Measurements from ENCODE around the gene LGR4.

Gene LGR4

DNA sequence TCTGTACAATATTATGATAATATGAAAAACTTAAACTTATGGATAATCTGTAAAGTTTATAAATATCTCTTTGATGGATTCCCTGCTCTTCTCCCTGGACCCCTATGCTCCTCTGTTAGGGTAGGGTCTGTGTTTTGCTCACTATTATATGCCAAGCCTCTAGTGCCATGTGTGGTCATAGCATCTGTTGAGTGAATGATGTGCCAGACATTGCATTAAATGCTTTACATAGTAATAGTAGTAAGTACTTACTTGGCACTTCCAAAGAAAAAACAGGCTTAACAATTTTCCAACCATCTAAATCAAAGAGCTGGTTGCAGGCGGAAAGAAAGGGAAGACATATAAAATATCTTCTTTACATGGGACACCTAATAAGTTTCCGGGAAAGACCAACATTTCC lies 46.8 kb downstream of the LGR4 start:
- DNase-seq, result no peak

DNA sequence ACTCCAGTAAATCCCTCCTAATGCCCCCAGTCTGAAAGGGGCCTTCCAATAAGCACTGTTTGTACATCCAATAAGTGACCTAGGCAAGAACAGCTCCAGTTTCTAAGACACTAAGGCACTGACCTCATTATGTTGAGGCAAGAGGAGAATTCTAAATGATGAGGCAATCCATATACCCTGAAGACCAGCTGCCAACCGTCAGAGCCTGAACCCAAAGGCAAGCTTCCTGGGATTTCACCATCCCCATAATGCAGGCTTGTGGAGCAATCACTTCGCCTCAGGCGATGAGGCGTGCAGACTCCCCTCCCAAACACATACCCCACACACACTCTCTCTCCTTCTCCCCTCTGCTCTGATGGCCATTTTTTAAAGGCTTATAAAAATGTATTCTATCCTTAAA lies 49.5 kb downstream of the LGR4 start:
- DNase-seq, result no peak

DNA sequence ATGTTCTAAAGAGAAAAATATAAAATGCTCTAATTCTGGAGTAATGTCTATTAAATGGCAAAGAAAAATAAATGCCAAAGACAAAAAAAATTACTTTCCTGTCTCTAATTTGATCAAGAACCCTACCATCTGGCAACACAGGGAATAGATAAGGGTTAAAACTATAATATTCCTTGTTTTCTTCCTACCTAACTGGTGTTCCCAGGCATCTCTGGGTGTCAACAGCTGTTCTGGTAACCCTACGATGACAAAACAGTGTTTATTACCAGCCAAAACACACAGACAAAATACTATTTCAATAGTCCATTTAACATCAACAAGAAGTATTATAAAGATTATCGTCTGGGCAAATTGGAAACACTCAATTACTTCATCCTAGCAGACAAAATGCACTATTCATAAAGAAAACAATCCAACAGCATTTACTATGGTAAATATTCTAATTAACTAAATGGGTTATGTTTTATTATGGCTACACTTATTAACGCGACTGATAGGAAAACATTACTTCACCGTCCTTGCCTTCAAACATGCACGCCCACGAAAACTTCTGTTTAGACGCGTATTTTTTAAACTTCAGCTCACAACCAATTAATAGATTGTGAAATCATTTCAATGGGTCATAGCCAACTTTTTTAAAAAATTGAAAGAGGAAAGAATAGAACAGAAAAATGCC lies 50.6 kb downstream of the LGR4 start:
- no peak for DNase-seq

DNA sequence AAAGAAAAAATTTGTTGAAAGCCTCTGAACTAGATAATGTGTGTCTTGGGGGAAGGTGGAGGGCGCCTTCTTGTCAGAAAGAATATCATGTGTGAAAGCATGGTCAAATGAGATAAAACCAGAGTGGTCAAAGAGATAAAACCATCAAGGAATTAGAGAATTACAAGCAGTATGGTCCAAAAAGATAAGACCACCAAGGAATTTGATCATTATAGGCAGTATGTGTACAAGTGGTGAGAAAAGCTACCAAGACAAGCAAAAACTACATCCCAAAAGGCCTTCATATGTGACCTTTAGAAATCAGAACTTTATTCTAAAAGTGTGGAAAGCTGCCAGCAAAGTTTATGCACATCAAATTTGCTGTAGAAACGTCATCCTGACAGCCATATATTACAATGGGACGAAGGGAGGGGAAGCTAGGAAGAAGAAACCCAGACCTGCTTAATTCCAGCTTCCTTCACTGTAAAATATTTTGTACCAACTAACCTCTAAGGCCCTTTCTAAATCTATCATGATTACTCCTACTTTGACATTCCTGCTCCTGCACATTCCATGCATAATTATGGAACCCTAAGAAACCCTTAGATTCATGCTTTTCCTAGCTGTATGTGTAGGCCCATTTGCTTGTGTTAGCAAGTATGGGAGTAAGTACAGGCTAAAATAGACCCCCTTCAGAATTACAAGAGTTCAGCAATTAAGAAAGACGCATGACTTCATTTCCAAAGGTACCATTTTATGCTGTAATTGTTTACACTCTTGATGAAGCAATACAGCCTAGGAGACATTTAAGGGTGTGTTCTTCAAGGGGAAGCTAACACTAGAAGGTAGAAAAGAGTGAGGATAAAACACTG lies 51.6 kb downstream of the LGR4 start:
- no peak for DNase-seq

DNA sequence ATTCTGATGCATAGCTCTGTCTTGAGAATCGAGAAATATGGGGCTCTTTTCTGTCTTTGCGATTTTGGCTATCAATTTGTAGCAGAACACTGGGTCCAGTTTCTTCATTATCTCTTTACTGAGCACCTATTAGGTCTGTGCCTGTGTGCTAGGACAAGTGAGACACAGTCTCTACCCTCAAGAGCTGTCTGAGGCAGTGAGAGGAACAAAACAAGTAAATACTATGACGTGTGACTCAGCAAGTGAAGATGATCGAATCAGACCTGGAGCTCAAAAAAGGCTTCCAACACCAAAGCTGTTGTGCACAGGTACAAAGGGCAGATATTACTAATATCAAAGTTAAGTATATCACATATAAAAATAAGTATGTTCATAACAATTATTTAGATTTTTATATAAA lies 52.4 kb downstream of the LGR4 start:
- DNase-seq, result no peak

DNA sequence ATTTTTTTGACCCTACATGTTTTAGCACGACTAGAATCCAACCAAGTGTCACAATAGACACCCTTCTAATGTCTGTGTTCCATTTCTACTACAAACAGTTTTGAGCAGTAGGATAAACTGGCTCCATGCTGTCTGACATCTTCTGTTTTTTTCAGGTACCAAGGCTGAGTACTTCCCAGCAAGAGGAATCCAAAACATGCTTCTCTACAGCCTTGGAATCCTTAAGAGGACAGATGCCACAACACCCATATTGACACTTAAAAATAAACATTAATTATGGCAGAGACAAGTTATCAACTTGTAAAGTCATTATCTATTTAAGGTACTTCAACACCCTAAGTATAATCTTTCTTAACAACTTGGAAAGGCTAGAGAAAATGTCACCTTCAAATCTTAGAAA lies 54.2 kb downstream of the LGR4 start:
- no peak for DNase-seq

DNA sequence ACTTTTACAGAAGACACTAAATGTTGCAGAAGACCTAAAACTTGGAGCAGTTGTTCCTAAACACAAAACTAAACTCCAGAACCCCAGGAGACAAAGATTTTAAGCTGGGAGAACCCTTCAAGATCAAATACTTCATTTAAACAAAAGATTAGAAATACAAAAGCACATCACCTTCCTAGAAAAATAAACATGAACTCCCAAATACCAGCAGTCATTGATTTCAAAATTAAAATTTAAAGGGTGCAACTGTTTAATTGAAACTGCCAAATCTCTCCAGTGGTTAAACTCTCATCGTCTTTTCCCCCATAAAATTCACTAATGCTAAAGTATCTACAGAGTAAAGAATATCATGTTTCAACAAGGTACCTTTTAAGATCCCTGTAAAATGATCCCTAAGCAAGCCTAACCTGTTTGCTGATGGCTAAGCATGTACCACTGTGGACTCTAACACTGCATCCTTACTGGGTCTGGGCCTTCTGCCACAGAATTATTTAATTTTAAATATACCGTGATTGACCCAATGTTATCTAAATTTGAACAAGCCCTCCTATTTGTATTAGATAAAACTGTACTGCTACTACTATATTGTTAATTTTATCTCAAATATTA lies 55.9 kb downstream of the LGR4 start:
- DNase-seq, result no peak

DNA sequence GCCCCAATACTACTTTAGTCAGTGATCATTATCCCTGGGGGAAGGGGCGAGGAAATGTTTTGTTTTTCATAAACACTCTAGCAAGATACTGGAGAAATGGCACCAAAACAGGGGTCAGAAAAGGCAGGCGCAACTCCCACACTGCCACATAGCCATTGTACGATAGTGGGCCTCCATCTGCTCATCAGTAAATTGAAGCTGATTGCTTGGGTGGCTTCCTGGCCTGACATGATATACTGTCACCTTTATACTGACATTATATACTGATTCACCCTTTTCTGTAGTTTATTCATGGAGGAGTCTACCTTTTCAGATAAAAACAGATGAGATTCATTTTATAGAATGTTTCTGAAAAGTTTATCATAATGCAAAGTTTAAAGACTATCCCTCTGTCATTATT lies 57.9 kb downstream of the LGR4 start:
- DNase-seq, result no peak

DNA sequence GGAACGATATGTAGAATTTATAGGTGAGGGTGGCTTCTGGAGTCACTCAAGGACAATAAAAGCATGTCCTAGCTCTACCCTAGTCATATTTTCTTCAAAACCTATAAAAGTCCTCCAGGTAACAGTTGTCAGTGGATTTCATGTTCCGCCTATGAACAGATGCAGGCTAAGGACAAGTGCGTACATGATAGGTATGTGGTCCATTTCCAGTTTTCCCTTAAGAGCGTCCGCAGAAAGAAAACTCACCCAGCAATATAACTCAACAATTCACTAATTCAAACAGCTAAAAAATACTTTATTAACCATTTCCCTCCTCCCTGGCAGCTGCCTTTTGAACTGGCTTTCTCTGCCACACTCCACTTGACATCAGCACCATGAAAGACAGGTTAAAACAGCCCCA lies 59.4 kb downstream of the LGR4 start:
- no peak for DNase-seq

DNA sequence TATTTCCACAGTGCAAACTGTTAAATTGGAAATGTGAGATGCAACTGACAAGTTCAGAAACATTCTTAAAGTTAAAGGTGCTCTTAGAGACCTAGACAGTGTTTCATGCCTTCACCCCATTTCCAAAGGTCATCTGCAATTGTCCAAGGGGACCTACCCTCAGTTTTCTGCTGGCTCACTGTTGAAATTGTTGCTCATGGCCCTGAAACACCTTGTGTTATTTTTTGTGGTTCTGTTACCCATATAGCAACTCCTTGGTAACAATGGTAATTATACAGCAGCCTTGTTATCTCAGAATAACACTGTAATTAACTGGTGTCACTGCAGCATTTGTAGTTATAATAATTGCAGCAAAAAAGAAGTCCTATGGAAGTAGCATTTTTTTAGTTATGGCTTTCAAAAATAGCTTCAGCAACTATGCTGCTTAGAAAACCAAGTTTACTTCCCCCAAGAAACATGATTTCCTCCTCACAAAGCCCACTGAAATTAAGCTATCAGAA lies 60.3 kb downstream of the LGR4 start:
- DNase-seq, result no peak

DNA sequence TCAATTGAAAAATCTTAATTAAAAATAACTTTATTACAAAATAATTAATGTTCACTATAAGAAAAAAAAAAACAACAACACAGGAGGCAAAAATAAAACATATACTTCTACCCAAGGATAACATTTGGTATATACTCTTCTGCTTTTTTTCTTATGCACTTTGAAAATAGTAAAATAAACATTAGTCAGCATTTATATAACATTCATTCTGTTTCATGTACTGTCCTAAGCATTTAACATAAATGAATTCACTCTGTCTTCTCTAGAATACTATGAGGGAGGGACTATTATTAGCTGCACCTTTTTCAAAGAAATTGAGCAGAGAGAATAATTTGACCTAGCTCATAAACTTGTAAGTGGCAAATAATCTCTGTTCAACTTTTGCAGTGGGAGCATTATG lies 61.3 kb downstream of the LGR4 start:
- DNase-seq, result no peak

DNA sequence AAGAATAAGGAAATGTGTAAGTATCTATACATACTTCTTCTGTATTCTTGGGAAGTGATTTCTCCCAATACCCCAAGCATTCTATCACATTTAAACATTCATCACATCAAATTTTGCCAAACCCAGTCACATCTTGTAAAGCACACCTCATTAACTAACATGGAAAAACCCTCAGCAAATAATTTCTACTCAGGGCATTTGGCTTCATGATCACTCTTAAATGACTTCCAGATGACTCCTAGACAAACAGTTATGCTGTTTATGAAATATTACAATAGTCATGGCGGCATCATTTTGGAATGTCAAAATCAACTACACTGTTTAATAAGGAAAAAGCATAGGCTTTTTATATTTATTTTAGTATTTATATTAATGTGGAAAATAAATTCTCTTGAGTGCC lies 62.3 kb downstream of the LGR4 start:
- no peak for DNase-seq

DNA sequence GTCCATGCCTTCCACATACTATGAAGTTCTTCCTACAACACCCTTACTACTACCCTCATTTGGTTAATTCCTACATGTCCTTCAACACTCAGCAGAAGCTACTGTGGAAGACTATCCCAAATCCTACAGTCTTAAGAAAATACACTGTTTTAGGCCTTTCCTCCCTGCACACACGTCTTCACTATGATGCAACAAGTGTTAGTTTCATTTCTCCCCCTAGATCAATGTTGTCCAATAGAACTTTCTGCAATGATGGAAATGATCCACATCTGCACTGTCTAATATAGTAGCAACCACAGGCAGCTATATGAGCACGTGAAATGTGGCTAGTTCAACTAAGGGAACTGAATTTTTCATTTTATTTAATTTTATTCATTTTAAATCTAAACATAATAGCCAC lies 62.8 kb downstream of the LGR4 start:
- DNase-seq, result no peak

DNA sequence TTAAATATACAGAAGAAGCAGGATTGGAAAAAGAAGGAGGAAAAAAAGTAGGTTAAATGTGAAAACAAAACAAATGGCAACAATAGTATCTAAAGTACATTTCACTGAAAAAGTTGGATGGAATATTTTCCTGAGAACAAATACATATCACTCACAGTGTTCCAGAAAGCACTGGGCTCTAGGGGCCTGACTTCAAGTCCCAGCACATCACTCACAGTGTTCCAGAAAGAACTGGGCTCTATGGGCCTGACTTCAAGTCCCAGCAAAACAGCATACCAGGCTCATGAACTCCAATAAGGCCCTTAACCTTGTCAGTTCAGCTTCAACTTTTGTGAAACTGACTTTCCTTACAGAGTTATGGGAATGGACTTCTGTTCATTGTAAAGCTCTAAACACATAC lies 63.5 kb downstream of the LGR4 start:
- no peak for DNase-seq

DNA sequence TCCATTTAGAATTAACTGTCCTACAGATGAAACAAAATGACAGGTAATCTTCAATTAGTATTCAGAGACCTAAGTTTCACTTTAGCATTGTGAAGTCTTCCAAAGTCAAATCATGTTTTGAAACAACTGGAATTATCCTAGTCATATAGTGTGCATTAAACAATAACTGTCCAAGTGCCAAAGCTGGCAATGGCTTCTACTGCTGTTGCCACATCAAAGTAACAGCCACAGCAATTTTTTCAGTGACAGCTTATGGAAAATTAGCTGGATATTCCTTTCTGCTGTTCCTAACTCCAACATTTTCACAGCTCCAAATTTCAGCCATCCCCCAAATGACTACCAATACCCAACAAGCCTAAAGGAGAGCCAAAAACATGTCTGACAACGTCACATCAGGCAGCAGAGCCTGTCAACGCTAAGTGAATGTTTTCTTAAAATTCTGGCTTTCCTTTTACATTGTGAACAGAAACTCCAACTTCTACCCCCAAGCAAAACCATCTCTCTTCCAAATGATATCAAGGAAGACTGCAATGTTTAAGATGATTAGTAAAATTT lies 64.3 kb downstream of the LGR4 start:
- no peak for DNase-seq

DNA sequence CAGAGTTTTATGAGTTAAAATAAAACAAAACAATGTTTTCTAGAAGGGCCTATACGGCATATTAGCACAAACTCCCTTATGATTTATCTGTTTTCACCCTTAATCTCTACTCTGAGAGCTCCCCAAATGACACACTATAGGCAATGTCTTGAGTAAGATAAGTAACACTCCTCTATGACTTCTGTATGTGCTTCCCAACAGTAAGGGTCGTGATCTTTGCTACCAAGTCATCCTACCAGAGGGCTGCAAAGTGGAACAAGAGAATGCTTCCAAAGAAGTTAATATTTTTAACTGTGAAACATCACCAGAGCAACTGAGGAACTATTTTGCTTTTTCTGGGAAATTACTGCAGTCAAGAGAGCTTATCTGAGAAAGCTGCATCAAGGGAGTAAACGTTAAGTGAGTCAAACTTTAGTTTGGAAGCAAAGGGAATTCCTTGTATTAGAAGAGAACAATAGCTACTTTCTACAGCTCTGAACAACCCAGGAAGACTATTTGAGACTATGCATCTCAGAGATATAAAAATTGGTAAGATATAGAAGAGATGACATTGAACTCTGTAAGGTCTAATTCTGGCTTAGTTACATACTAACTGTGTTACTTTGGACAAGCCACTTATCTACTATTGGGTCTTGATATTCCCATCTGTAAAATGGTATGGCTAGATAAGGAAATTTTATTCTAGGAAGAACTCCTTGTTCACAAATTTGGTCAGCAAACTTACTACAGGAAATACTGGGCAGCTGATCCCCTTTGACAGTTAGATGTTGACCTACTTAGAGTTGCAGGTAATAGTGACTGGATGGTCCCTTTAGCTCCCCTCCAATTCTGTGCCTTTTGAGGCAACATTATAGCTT lies 65.9 kb downstream of the LGR4 start:
- DNase-seq, result no peak

DNA sequence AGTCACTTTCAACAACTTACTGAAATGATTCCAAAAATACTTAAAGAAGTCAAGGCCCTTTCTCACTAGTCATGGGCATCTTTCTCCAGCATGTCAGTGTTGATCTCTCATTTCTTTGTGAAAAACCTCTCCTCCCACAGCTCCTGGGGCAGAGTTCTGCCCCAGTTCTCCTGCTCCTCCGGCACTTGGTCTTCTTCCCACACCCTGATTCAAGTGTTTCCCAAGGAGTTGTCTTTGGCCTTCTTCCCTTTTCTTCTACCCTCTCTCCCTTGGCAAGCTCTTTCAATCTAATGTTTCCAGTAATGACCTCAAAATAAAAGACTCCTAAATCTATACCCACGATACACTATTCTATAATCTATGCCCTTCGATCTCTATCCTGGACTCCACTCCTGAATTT lies 67.5 kb downstream of the LGR4 start:
- no peak for DNase-seq

DNA sequence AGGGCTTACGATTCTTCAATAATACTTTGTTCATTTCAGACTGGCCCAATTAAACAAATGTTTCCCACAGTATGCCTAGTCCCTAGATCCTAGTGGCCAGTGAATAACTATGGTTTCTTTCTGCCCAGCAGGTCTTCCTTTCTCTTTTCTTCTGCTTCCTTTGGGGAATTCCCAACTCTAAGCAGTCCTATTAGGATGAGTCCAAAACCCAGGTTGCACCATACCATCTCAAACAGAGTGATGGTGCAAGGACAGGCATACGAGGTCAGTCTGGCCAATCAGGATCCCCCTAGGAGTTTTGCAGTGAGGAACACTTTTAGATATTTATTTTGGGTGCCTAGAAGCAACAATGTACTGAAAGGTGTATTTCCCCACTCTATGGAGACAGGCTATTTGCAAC lies 68.2 kb downstream of the LGR4 start:
- no peak for DNase-seq

DNA sequence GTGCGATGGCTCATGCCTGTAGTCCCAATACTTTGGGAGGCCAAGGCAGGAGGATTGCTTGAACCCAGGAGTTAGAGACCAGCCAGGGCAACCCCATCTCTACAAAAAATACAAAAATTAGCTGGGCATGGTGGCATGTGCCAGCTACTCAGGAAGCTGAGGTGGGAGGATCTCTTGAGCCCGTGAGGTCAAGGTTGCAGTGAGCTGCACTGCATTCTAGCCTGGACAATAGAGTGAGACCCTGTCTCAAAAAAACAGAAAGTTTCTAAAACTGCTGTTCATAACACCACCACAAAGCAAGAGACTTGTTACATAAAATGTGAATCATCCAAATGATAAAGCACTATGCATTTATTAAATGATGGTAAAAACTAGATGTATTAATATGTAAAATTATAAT lies 69.4 kb downstream of the LGR4 start:
- no peak for DNase-seq

DNA sequence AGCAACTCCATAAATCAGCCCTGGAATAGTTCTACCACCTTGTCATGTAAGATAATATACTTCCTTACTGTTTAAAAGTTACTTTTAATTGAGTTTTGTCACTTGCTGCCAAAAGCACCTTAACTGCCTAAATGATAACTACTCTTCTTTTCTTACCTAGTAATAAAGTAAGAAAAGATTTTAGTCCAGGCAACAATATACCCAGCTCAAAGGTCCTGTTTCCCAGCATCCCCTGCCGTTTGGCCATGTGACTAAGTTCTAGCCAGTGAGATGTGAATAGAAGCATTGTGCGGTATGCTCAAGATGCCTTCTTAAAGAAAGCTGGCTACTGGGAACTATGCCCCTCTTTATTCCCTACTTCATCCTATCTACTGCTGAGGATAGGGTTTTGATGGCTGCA lies 70.1 kb downstream of the LGR4 start:
- no peak for DNase-seq

DNA sequence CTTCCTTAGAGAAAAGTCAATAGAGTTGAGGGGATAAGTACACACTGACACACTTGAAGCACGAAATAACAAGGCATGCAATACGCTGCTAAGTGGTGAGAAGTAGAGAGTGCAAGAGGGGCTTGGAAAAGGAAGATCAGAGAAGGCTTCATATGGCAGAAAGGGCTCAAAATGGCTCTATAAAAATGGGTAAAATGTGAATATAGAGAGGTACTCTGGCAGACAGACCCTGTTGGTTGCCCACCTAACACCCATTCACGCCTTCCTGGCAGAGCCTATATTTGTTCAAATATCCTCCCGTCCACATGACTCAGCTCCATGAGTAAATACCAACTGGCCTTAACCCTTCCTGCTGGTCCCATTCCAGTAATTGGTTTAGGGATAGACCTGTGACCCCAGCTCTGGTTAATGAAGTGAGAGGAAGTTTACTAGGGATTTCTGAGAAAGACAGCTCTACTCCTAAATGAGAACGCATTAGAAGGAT lies 70.7 kb downstream of the LGR4 start:
- DNase-seq, result no peak

DNA sequence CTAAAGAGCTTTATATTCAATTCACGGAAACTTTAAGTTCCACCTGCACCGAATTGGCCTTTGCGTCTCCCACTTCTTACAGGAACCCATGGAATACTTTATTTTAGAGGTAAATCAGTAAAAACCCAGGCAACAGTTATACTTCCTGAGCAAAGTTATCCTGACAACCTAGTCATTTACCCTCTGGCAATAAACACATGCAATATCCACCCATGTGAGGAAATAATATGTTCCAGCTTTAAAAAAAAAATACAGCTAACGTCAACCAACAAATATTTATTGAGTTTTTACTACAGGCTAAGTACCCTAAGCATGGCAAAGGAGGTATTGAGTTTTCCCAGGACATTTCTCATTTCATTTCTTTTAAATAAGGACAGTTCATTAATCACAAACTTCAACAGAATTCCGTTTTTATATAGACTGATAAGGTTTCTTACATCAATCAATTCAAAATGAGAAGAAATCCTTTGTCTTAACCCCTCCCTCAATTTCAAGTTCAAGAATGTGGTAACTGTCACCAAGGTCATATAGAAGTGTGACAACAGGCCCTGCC lies 71.2 kb downstream of the LGR4 start:
- no peak for DNase-seq

Measured in NCI-H526 treated with DMSO at 0.1 percent for 48 hours (cell line).